ENCODE data around the gene DUSP5.

The DUSP5 gene

GRCh38 chr10:110501142-110501937 is 3.6 kb downstream of the DUSP5 start:
- DNase-seq (ENCODE audit: low spot score), result peak; percentile 99

- DNase-seq (ENCODE audit: low spot score), result no peak
Observed at GRCh38 chr10:110502072-110502845, 4.6 kb downstream of the DUSP5 start.

GRCh38 chr10:110502851-110503301 is 5.2 kb downstream of the DUSP5 start:
- no peak for DNase-seq (ENCODE audit: low spot score)

GRCh38 chr10:110503528-110504110 is 5.9 kb downstream of the DUSP5 start:
- no peak for DNase-seq (ENCODE audit: low spot score)

GRCh38 chr10:110504111-110504735 is 6.5 kb downstream of the DUSP5 start:
- DNase-seq (ENCODE audit: low spot score), result peak; percentile 91

- DNase-seq (ENCODE audit: low spot score), result no peak
Observed at GRCh38 chr10:110505130-110505770, 7.5 kb downstream of the DUSP5 start.

- no peak for DNase-seq (ENCODE audit: low spot score)
Observed at GRCh38 chr10:110506448-110506847, 8.7 kb downstream of the DUSP5 start.

GRCh38 chr10:110507346-110507745 is 9.6 kb downstream of the DUSP5 start:
- no peak for DNase-seq (ENCODE audit: low spot score)

- DNase-seq (ENCODE audit: low spot score), result no peak
Observed at GRCh38 chr10:110508159-110508788, 10.6 kb downstream of the DUSP5 start.

GRCh38 chr10:110508806-110509544 is 11.3 kb downstream of the DUSP5 start:
- no peak for DNase-seq (ENCODE audit: low spot score)

- DNase-seq (ENCODE audit: low spot score), result no peak
Observed at GRCh38 chr10:110509560-110509959, 11.9 kb downstream of the DUSP5 start.

- DNase-seq (ENCODE audit: low spot score), result no peak
Observed at GRCh38 chr10:110510086-110510485, 12.4 kb downstream of the DUSP5 start.

- no peak for DNase-seq (ENCODE audit: low spot score)
Observed at GRCh38 chr10:110510730-110511129, 13.0 kb downstream of the DUSP5 start.

GRCh38 chr10:110511734-110512449 is 14.2 kb downstream of the DUSP5 start:
- peak; percentile 95 for DNase-seq (ENCODE audit: low spot score)

GRCh38 chr10:110512461-110513187 is 14.9 kb downstream of the DUSP5 start:
- peak; percentile 97 for DNase-seq (ENCODE audit: low spot score)

GRCh38 chr10:110513949-110514348 is 16.2 kb downstream of the DUSP5 start:
- DNase-seq (ENCODE audit: low spot score), result no peak

- DNase-seq (ENCODE audit: low spot score), result no peak
Observed at GRCh38 chr10:110514848-110515247, 17.1 kb downstream of the DUSP5 start.

GRCh38 chr10:110516815-110517492 is 19.2 kb downstream of the DUSP5 start:
- DNase-seq (ENCODE audit: low spot score), result no peak

All from RKO (cell line).